HG03060 (cell line): Measurements from ENCODE around the gene SEMA5A.

Source experiments
- ATAC-seq: cut with Tn5 transposase; IDR thresholded peaks from one replicate; pipeline ENCODE4 v1.9.1; 2021; ENCODE audit warnings: low read depth, moderate number of reproducible peaks; ENCODE audit not compliant: unreplicated experiment

Gene SEMA5A

DNA sequence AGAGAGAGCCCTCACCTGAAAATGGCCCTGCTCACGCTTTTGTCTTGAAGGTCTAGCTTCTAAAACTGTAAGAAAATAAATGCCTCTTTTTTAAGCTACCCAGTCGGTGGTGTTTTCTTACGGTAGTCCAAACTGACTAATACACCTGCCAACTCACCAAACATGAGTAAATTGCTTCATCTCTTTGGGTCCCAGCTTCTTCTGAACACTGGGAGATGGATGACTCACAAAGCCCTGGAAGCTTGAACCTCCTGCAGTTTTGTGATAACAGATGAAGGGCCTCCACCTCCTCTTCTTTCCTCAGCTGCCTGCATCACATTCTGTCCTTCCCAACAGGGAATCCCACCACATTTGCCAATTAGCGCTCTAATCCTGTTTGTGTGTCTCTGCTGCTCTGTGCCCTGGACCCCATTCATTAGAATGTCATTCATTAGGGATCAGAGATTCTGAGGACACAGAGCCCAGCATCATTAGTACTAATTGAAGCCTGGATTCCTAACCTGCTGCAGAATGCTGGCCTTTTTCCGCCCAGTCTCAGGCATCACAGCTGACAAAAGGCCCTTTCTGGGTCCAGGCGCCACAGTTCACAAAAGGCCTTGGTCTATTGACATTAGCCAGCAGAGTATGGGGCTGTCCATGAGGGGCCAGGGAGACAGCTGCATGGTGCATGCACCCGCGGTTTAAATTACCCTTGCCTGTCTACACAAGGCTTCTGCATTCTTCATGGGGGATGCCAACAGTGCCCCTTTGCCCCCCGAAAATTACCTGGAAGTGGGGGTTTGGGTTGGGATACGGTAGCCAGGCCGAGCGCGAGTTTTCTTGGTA is 349.3 kb downstream of the SEMA5A start:
- ATAC-seq: no peak

- no peak for ATAC-seq
Observed at GRCh38 chr5:9194509-9194908, 351.4 kb downstream of the SEMA5A start.

DNA sequence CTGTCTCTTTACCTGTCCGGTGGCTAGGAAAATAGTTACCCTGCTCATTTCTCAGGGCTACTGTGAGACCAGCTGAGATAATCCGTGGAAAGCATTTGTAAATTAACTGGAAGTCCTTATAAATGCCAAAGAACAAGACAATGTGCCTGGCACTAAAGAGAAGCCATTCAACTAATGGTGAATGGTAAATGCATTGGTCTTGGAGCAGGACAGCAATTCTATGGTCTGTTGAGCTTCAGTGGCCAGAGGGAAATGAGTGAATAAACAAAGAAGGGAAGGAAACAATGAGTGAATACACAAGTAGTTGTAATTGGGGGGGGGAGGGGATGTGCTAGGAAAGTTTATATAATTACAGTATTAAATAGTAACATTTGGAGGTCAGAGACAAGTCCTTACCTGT is 353.6 kb downstream of the SEMA5A start:
- ATAC-seq: no peak

- no peak for ATAC-seq
Observed at GRCh38 chr5:9189681-9190080, 356.2 kb downstream of the SEMA5A start.

DNA sequence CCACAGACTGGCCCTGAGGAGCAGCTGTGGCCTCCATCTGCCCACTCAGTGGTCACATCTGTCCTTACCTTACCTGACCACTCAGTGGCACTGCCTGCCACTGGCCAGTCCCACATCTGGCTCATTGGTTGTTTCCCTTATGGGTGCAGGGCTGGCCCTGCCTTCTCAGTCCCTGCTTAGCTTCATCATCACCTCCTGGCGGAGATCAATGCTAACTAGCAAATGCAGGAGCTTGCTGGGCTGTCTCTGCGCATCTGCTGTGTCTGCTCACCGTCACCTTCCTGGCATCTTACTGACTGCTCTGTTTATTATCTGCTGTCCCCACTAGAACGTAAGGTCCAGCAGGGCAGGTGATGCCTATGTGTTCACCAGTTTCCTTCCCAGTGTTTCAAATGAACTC is 356.9 kb downstream of the SEMA5A start:
- no peak for ATAC-seq

- no peak for ATAC-seq
Observed at GRCh38 chr5:9188131-9188530, 357.7 kb downstream of the SEMA5A start.

- no peak for ATAC-seq
Observed at GRCh38 chr5:9187614-9188013, 358.3 kb downstream of the SEMA5A start.

DNA sequence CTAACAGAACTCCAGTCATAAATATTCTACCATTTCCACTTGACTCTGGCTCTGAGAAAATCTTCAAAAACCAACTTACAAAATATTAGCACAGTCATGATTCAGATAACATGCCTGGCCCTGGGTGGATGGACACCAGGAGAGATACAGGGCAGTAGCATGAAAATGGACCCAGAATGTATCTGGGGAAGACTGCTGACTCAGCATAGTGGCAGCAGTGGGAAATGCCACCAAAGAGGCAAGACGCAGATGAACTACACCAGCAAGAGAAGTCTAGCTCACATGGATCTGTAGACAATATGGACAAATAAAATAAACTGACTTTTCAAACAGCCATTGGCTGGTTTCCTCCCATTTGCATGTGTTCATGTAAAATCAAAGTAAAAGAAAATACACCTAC is 359.8 kb downstream of the SEMA5A start:
- ATAC-seq: no peak

- no peak for ATAC-seq
Observed at GRCh38 chr5:9183992-9184391, 361.9 kb downstream of the SEMA5A start.

DNA sequence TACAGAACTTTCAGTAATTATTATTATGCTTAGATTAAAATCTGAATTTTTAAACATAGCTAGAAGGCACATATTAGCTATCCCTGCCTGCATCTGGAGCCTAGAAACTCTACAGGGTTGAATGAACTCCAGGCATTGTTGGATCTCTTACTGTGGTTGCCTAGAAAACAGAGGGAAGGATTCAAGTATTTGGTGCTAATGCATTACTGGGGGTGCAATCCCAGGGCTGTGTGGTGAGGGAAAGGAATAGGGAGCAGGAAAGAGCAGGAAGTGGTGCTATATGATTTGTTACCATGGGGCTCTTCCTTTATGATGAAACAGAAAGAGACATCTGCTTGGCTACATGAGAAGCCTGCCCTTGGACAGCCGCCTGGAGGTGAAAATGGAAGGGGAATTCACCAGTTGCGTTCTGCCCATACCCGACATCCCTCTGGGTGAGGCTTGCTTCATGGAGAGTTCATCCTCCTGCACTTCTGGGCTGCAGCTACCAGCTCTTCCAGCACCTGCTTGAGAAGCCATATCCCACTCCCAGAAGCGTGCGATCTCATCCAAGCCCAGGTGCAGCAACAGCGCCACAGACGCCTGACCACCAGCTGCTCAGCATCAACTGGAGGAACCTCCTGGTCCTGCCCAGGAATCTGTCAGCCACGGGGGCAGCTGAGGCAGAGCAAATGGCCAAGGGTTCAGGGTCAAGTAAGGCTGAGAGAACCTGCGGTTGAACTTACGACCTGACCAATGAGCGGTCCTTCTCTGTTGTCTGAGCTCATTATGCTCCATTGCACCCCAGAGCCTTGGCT is 362.8 kb downstream of the SEMA5A start:
- ATAC-seq: no peak

DNA sequence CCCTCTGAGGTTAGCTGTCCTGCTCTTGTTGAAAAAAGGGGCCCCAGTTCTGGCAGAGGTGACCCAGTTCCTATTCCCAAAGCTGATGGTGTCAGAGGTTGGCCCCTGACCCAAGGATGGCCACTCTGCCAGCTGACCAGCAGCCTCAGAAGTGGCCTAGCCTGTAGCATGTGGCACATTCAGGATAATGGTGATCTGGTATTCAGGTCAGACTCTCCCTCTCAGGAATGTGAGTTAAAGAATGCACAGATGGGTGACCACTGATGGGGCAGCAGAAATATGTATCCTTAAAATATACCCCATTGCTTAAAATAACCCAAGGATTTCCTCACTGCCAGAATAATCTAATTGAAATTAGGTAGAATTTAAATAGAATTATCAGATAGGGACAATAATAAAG is 369.2 kb downstream of the SEMA5A start:
- no peak for ATAC-seq

- no peak for ATAC-seq
Observed at GRCh38 chr5:9174446-9174845, 371.4 kb downstream of the SEMA5A start.

GRCh38 chr5:9173281-9174048 is 372.4 kb downstream of the SEMA5A start:
- no peak for ATAC-seq

- no peak for ATAC-seq
Observed at GRCh38 chr5:9170026-9170425, 375.8 kb downstream of the SEMA5A start.

DNA sequence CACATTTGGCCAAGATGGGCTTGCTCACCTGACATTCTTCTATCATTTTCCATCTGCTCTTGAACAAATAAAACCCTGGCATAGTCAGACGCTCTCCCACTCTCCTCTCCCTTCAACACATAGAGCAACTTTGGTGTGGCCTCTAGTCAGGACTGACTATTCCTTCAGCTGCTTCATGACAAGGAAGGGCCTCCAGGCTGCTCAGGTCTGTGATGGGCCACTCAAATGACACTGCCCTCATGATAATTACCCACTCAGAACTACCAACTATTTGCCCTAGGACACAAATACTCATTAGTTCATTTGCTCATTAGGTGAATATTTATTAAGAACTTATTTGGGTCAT is 376.3 kb downstream of the SEMA5A start:
- no peak for ATAC-seq

GRCh38 chr5:9168791-9169556 is 376.9 kb downstream of the SEMA5A start:
- ATAC-seq: no peak

DNA sequence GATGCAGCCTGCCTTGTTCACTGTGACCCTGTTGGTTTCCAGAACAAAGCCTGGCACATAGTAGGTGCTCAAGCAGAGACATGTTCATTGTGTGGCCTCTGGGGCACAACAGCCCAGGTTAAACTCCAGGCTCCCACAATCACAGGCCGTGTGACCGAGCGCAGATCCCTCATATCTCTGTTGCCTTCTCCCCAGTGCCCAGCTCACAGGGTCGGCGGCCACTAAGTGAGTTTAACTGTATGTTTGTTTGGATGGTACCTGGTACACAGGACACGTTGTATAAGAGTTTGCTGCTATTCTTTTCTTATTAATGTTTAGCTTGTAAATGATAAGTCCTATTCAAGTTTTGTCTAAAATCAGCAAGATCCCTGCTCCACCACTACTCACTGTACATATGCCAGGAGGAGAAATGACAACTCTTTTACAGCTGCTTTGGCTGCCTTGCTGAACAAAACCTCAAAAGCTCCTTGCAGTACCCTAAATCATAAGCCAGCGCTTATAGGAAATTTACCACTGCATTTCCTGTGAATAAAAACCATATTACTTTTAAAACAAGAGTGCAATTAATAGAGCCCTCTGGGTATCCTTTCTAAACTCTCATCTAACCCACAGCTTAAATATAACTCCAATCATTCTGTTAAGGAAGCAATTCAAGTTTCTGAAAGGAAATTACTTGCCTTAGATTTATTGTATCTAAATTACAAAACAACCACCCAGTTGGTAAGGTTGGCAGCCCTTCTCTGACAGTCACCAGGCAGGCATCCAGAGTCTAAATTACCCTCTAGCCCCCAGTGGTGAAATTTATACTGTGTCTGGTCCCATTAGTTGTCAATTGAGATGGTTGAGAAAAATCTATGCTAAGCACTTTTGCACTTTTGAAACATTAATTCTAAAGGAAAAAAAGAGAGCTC is 379.4 kb downstream of the SEMA5A start:
- no peak for ATAC-seq

DNA sequence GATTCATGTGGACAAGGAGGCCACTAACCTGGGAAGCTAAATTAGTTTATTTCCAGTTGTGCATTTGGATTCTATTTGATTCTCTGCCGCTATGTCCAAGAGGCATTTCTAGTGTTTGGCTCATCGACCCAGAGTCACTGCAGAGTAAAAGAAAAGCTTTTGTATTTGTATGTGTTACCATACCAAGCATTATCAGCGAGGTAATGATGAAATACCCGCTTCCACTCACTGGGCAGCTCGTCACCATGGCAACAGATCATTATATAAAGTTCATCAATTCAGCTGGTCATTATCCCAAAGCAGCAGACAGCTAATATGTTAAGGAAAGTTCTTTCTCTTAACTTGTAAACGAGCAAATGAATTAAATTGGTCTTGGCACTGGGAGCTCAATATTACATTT is 380.3 kb downstream of the SEMA5A start:
- ATAC-seq: no peak

DNA sequence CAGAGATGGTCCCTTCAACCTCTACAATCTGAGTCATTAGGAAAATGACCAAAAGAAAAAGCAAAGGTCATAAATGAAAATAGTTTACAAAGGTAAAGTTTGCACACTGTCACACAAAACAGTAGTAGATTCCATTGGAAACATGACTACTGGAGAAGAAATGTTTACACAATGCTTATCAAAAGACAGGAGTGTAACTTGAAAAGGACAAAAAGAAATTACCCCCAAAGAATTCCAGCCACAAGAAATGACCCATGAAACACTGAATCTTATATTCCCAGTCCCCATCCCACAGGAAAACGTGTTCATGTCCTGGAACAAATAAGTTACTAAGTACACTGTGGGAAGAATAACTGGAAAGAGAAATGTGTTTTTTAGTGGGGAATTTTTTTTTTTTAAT is 385.1 kb downstream of the SEMA5A start:
- no peak for ATAC-seq

DNA sequence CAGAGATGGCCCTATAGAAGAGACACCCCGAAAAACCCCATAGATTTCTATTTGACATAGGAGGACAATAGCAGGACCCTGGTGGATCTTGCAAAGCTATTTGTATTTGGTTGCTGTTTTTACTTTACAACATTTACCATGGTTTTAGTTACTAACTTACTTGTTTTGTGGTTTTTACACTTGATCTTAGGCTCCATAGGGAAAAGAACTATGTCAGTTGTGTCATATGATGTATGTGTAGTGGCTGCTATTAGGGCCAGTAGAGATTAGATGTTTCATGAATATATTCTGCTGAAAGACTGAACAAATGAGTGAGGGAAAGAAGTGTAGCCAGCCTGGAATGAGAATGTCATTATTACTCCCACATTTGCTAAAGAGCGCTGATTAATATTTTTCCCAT is 388.1 kb downstream of the SEMA5A start:
- ATAC-seq: no peak
